DOHH2 (cell line): Measurements from ENCODE around the gene RUNX2.

Experiments used
- H3F3A ChIP-seq: fragments of 200-600 bp; sonication (generic), shearing (Covaris generic); 2 replicates; pipeline ENCODE4 v1.6.0; 2016; ENCODE audit warnings: antibody characterized with exemption, mild to moderate bottlenecking; ENCODE audit not compliant: control insufficient read depth, insufficient read depth
- H3K27ac ChIP-seq: fragments of 200-600 bp; sonication (generic); 2 replicates; pipeline ENCODE4 v1.5.1; 2014; ENCODE audit warnings: low read depth, mild to moderate bottlenecking, low read length, moderate library complexity
- H3K27me3 ChIP-seq: fragments of 200-600 bp; sonication (generic); 2 replicates; pipeline ENCODE4 v1.6.1; 2014; ENCODE audit warnings: mild to moderate bottlenecking, low read length, mixed read lengths; ENCODE audit not compliant: control insufficient read depth
- H3K36me3 ChIP-seq: fragments of 200-600 bp; sonication (generic); 2 replicates; pipeline ENCODE4 v1.6.1; 2014; ENCODE audit warnings: mild to moderate bottlenecking, low read length, moderate library complexity, mixed read lengths; ENCODE audit not compliant: control insufficient read depth
- H3K4me1 ChIP-seq: fragments of 200-600 bp; sonication (generic); 2 replicates; pipeline ENCODE4 v1.6.1; 2014; ENCODE audit warnings: mild to moderate bottlenecking, low read length, mixed read lengths; ENCODE audit not compliant: control insufficient read depth
- H3K4me2 ChIP-seq: fragments of 200-600 bp; sonication (generic); 2 replicates; pipeline ENCODE4 v1.6.0; 2014; ENCODE audit warnings: mild to moderate bottlenecking, low read length, moderate library complexity
- H3K4me3 ChIP-seq: fragments of 200-600 bp; sonication (generic); 2 replicates; pipeline ENCODE4 v1.5.1; 2014; ENCODE audit warnings: mild to moderate bottlenecking, low read length, mixed read lengths
- H3K79me2 ChIP-seq: fragments of 200-600 bp; sonication (generic); 2 replicates; pipeline ENCODE4 v1.6.1; 2014; ENCODE audit warnings: mild to moderate bottlenecking, low read length, mixed read lengths; ENCODE audit not compliant: control insufficient read depth
- H3K9me2 ChIP-seq: fragments of 200-600 bp; sonication (generic); replicated peaks from 2 replicates; pipeline ENCODE4 v1.6.1; 2014; ENCODE audit warnings: mild to moderate bottlenecking, low read length, mixed read lengths; ENCODE audit not compliant: control insufficient read depth
- H3K9me3 ChIP-seq: fragments of 200-600 bp; sonication (generic); 2 replicates; pipeline ENCODE4 v1.6.1; 2014; ENCODE audit warnings: antibody characterized with exemption, low read length, mixed read lengths; ENCODE audit not compliant: control insufficient read depth, insufficient read depth
- H4K20me1 ChIP-seq: fragments of 200-600 bp; sonication (generic); 2 replicates; pipeline ENCODE4 v1.6.0; 2014; ENCODE audit warnings: low read depth, mild to moderate bottlenecking, antibody characterized with exemption, low read length, moderate library complexity; ENCODE audit not compliant: control insufficient read depth, insufficient read depth
- EZH2phosphoT487 ChIP-seq: fragments of 200-600 bp; sonication (generic); IDR thresholded peaks from 2 replicates; pipeline ENCODE4 v1.6.1; 2017; ENCODE audit warnings: borderline replicate concordance, mild to moderate bottlenecking, antibody characterized with exemption, low read length, moderate library complexity, mixed read lengths
- TF ChIP-seq, protein P1 (sequence below): fragments of 200-600 bp; sonication (generic); IDR thresholded peaks from one replicate; pipeline ENCODE4 v1.5.1; 2014; ENCODE audit warnings: antibody characterized with exemption, mild to moderate bottlenecking, low read depth, low read length; ENCODE audit not compliant: poor library complexity, severe bottlenecking

Gene RUNX2

DNA sequence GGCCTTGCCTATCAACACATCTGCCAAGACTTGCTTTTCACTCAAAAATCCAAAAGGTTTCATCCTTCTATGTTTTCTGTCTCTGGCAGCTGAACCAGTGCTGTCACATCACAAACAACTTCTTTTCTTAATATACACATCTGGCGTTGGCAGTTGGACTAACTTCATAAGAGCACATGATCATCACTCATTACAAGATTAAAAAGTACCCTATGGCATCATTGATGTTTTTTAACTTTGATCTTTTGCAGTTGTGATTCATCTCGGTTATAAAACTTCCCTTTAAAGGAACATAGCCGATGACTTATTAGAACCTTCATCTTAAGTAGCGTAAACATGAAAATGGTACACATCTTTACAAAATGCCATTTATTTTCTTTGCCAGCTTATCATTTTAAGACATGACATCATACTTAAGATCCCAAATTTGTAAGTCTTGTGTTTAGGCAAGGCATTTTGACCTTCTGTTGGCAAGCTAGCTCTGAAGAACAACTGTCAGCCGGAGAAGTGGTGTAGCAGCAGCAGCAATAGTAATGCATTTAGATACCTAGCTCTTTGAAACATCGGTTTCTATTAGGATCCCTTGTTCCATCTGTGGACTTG, 113.8 kb downstream of the RUNX2 start:
- Histone ChIP-seq H3K36me3 (no peaks in the 10 kb centered on the region), H3K27me3 (peaks cover 11% of the 10 kb centered on the region), H3K27ac (no peak overlapping the region), H3K4me3 (no peak overlapping the region), H3K9me2 (no peaks in the 10 kb centered on the region), H3F3A (no peaks in the 10 kb centered on the region), H3K4me1 (no peaks in the 10 kb centered on the region), H4K20me1 (no peaks in the 10 kb centered on the region), H3K79me2 (no peaks in the 10 kb centered on the region), H3K9me3 (no peaks in the 10 kb centered on the region), H3K4me2 (no peak overlapping the region)
- TF ChIP-seq, protein P1, sequence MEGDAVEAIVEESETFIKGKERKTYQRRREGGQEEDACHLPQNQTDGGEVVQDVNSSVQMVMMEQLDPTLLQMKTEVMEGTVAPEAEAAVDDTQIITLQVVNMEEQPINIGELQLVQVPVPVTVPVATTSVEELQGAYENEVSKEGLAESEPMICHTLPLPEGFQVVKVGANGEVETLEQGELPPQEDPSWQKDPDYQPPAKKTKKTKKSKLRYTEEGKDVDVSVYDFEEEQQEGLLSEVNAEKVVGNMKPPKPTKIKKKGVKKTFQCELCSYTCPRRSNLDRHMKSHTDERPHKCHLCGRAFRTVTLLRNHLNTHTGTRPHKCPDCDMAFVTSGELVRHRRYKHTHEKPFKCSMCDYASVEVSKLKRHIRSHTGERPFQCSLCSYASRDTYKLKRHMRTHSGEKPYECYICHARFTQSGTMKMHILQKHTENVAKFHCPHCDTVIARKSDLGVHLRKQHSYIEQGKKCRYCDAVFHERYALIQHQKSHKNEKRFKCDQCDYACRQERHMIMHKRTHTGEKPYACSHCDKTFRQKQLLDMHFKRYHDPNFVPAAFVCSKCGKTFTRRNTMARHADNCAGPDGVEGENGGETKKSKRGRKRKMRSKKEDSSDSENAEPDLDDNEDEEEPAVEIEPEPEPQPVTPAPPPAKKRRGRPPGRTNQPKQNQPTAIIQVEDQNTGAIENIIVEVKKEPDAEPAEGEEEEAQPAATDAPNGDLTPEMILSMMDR = no peak

DNA sequence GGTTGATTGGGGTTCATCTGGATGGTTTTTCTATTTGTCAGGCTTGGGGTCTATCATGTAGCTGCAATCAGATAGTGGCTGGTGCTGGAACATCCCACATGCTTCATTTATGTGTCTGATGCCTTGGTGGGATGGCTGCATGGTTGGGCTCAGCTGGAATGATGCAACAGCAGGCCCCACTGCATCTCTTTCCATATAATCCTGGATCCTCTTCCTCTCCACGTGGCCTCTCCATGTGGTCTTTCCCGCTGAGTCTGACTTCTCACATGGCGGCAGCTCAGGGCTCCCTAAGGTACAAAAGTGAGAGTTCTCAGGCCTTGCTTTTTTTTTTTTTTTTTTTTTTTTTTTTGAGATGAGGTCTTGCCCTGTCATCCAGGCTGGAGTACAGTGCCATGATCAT, 114.6 kb downstream of the RUNX2 start:
- Histone ChIP-seq H3K9me2 (no peaks in the 10 kb centered on the region), H3K79me2 (no peaks in the 10 kb centered on the region), H3F3A (no peaks in the 10 kb centered on the region), H4K20me1 (no peaks in the 10 kb centered on the region), H3K4me2 (no peak overlapping the region), H3K9me3 (no peaks in the 10 kb centered on the region), H3K4me1 (no peaks in the 10 kb centered on the region), H3K27me3 (peaks cover 10% of the 10 kb centered on the region; the same call in 1 of the 2 replicates), H3K36me3 (no peaks in the 10 kb centered on the region), H3K27ac (no peak overlapping the region), H3K4me3 (no peak overlapping the region)
- no peak for TF ChIP-seq EZH2phosphoT487
- TF ChIP-seq, protein P1 = no peak

DNA sequence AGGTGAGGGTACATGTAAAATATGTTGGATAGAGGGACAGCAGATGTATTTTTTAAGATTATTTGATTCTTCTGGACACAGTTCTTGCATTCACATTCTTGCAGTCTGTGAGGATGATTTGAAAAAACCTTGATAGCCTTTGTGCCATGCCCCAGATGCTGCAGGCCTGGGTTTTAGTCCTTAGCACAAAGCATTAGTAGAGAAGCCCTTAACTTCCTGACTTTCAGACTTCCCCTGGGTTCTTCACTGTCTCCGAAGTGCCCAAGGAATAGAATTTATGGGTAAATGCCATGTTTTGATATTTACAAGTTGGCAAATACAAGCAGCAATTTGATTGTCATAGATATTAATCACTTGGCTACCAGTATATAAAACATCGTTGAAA, 117.2 kb downstream of the RUNX2 start:
- Histone ChIP-seq H3K79me2 (no peaks in the 10 kb centered on the region), H3K4me2 (no peak overlapping the region), H3K4me1 (no peaks in the 10 kb centered on the region)

More for the DNA sequence above, 117.2 kb downstream of the RUNX2 start:
- Histone ChIP-seq H3F3A (no peaks in the 10 kb centered on the region), H3K36me3 (no peaks in the 10 kb centered on the region), H3K27ac (no peak overlapping the region), H3K27me3 (peaks cover 21% of the 10 kb centered on the region), H4K20me1 (no peaks in the 10 kb centered on the region), H3K9me2 (no peaks in the 10 kb centered on the region), H3K9me3 (no peaks in the 10 kb centered on the region), H3K4me3 (no peak overlapping the region)
- TF ChIP-seq EZH2phosphoT487 = no peak
- TF ChIP-seq, protein P1 = no peak
